ENCODE measurements around the gene ERN2.
"Not testable (repeated sequence)": the region's sequence is repeated elsewhere in the genome, so short reads cannot be mapped to it uniquely, and the experiment has no call there.

ERN2 gene

GRCh38 chr16:23722613-23723240 lies 9.7 kb upstream of the ERN2 start:
- DNase-seq (ENCODE audit: low spot score); FAIRE-seq: not testable (repeated sequence)

- no peak for DNase-seq (ENCODE audit: low spot score)
- FAIRE-seq, result no peak
Measured at GRCh38 chr16:23716484-23716883, 3.5 kb upstream of the ERN2 start.

- FAIRE-seq (no peak), DNase-seq (ENCODE audit: low spot score) (no peak)
Measured at GRCh38 chr16:23711785-23712184, 1.2 kb downstream of the ERN2 start.

- no peak for DNase-seq (ENCODE audit: low spot score)
- FAIRE-seq, result no peak
Measured at GRCh38 chr16:23710504-23710903, 2.5 kb downstream of the ERN2 start.

GRCh38 chr16:23710008-23710407 lies 3.0 kb downstream of the ERN2 start:
- FAIRE-seq (no peak), DNase-seq (ENCODE audit: low spot score) (no peak)

GRCh38 chr16:23709536-23709935 lies 3.5 kb downstream of the ERN2 start:
- no peak for FAIRE-seq
- no peak for DNase-seq (ENCODE audit: low spot score)

- FAIRE-seq (no peak), DNase-seq (ENCODE audit: low spot score) (no peak)
Measured at GRCh38 chr16:23706439-23706838, 6.6 kb downstream of the ERN2 start.

- FAIRE-seq (no peak), DNase-seq (ENCODE audit: low spot score) (no peak)
Measured at GRCh38 chr16:23705517-23705902, 7.5 kb downstream of the ERN2 start.

GRCh38 chr16:23704772-23705516 lies 8.1 kb downstream of the ERN2 start:
- FAIRE-seq (no peak), DNase-seq (ENCODE audit: low spot score) (no peak)

GRCh38 chr16:23702951-23703350 lies 10.1 kb downstream of the ERN2 start:
- no peak for FAIRE-seq
- no peak for DNase-seq (ENCODE audit: low spot score)

GRCh38 chr16:23701045-23701444 lies 12.0 kb downstream of the ERN2 start:
- DNase-seq (ENCODE audit: low spot score) (no peak), FAIRE-seq (no peak)

- DNase-seq (ENCODE audit: low spot score), result no peak
Measured at GRCh38 chr16:23700509-23700908, 12.5 kb downstream of the ERN2 start.

GRCh38 chr16:23700093-23700492 lies 12.9 kb downstream of the ERN2 start:
- DNase-seq (ENCODE audit: low spot score), result no peak
- FAIRE-seq, result no peak

More at GRCh38 chr16:23700509-23700908, 12.5 kb downstream of the ERN2 start:
- no peak for FAIRE-seq

- FAIRE-seq (no peak), DNase-seq (ENCODE audit: low spot score) (no peak)
Measured at GRCh38 chr16:23699100-23699499, 13.9 kb downstream of the ERN2 start.

GRCh38 chr16:23695756-23696155 lies 17.3 kb downstream of the ERN2 start:
- FAIRE-seq, result no peak
- DNase-seq (ENCODE audit: low spot score), result no peak

GRCh38 chr16:23694644-23695373 lies 18.2 kb downstream of the ERN2 start:
- DNase-seq (ENCODE audit: low spot score) (no peak), FAIRE-seq (no peak)

GRCh38 chr16:23694265-23694643 lies 18.8 kb downstream of the ERN2 start:
- no peak for FAIRE-seq

GRCh38 chr16:23692190-23692837 lies 20.7 kb downstream of the ERN2 start:
- FAIRE-seq (no peak), DNase-seq (ENCODE audit: low spot score) (no peak)

More at GRCh38 chr16:23694265-23694643, 18.8 kb downstream of the ERN2 start:
- no peak for DNase-seq (ENCODE audit: low spot score)

GRCh38 chr16:23691483-23692189 lies 21.4 kb downstream of the ERN2 start:
- FAIRE-seq (no peak), DNase-seq (ENCODE audit: low spot score) (no peak)

- FAIRE-seq, result no peak
Measured at GRCh38 chr16:23690771-23691482, 22.1 kb downstream of the ERN2 start.

More at GRCh38 chr16:23690771-23691482, 22.1 kb downstream of the ERN2 start:
- no peak for DNase-seq (ENCODE audit: low spot score)
